HCT116 (cell line): Measurements from ENCODE around the gene RIMOC1. TPM values are rescaled to one million over a fixed set of nuclear protein-coding genes. Genes with fewer than 3 reads are reported as not detected.
A peak's percentile ranks its signal among the peaks of the same experiment; 100 is the strongest.

ENCODE experiments used
- ATAC-seq: fragments of 200-7000 bp; cut with Tn5 transposase; 2 replicates; pipeline ENCODE4 v1.9.1; 2020; ENCODE audit warnings: mild to moderate bottlenecking, moderate library complexity
- BruUV-seq: library from RNA; stranded (reverse); fragments of 400-500 nt; replicated peaks from 2 replicates; lab custom pipeline; 2021; lab: Mats Ljungman, UMichigan
- CTCF ChIA-PET: fragments of 300-600 bp; sonication (Branson Sonifier 250); formaldehyde crosslinking; loops from one replicate; lab custom pipeline; 2021; ENCODE audit warnings: antibody characterized with exemption; lab: Charles Lee
- POLR2A ChIA-PET: fragments of 300-600, 350-600 bp; sonication (Branson Sonifier 250); formaldehyde crosslinking; loops from one replicate; lab custom pipeline; 2021; ENCODE audit warnings: antibody characterized with exemption; lab: Charles Lee
- RAD21 ChIA-PET, 2 experiments: fragments of 300-600 bp; sonication (Branson Sonifier 250); formaldehyde crosslinking; loops; one replicate each; lab custom pipeline; 2023; ENCODE audit warnings: low total read pairs in 2 of 2; ENCODE audit not compliant: uncharacterized antibody in 2 of 2, unreplicated experiment in 2 of 2, low non-redundant PET in 1 of 2; lab: Charles Lee
- DNase-seq: peaks from one replicate; pipeline ENCODE4 v3.0.0-alpha.2; 2010; ENCODE audit warnings: low read depth, low spot score
- H2AFZ ChIP-seq: fragments of 200-600 bp; shearing (Covaris generic), sonication (generic); 2 replicates; pipeline ENCODE4 v1.6.1; 2017; ENCODE audit warnings: low read depth, mixed run types, mixed read lengths, antibody characterized with exemption, low read length; ENCODE audit not compliant: poor library complexity, severe bottlenecking
- H3K27ac ChIP-seq: 2 replicates; pipeline ENCODE4 v1.5.1; 2012; ENCODE audit warnings: low read depth, low read length
- H3K27me3 ChIP-seq: fragments of 200-600 bp; sonication (generic); 2 replicates; pipeline ENCODE4 v1.6.1; 2016; ENCODE audit warnings: mixed run types, low read length, mixed read lengths; ENCODE audit not compliant: insufficient read depth
- H3K36me3 ChIP-seq, 2 experiments: fragments of 200-500 bp in 1 of 2; fragments of 200-600 bp in 1 of 2; sonication (Bioruptor generic) in 1 of 2; sonication (generic) in 1 of 2; 2 replicates each; pipeline versions ENCODE4 v1.5.1 to v1.6.1; 2014 to 2016; ENCODE audit warnings: low read length in 2 of 2, inconsistent platforms in 1 of 2, mixed read lengths in 1 of 2, mixed run types in 1 of 2; ENCODE audit not compliant: insufficient read depth in 2 of 2, control insufficient read depth in 1 of 2
- H3K4me1 ChIP-seq, 2 experiments: fragments of 200-600 bp in 1 of 2; sonication (generic) in 1 of 2; 2 replicates each; pipeline versions ENCODE4 v1.5.1 to v1.6.1; 2012 to 2017; ENCODE audit warnings: low read length in 2 of 2, inconsistent platforms in 1 of 2, mild to moderate bottlenecking in 1 of 2, mixed read lengths in 1 of 2, mixed run types in 1 of 2, moderate library complexity in 1 of 2; ENCODE audit not compliant: insufficient read depth in 2 of 2, control insufficient read depth in 1 of 2
- H3K4me2 ChIP-seq: fragments of 200-600 bp; sonication (generic); 2 replicates; pipeline ENCODE4 v1.6.1; 2017; ENCODE audit warnings: mixed run types, low read length, mixed read lengths
- H3K4me3 ChIP-seq, 2 experiments: fragments of 200-600 bp in 1 of 2; sonication (generic) in 1 of 2; replicated peaks in 1 of 2; 2 replicates each; pipeline ENCODE4 v1.5.1; 2011 to 2016; ENCODE audit warnings: low read length in 2 of 2, control low read depth in 1 of 2, low read depth in 1 of 2, mild to moderate bottlenecking in 1 of 2, mixed read lengths in 1 of 2, mixed run types in 1 of 2
- H3K79me2 ChIP-seq: fragments of 200-600 bp; sonication (generic); 2 replicates; pipeline ENCODE4 v1.6.1; 2017; ENCODE audit warnings: mild to moderate bottlenecking, mixed run types, low read length, moderate library complexity, mixed read lengths; ENCODE audit not compliant: insufficient read depth
- H3K9ac ChIP-seq: fragments of 200-600 bp; sonication (generic); 2 replicates; pipeline ENCODE4 v1.6.1; 2016; ENCODE audit warnings: low read length, mixed read lengths
- H3K9me2 ChIP-seq: fragments of 200-600 bp; sonication (generic), shearing (Covaris generic); 2 replicates; pipeline ENCODE4 v1.6.1; 2017; ENCODE audit warnings: mixed run types, mild to moderate bottlenecking, moderate library complexity; ENCODE audit not compliant: insufficient read depth
- H3K9me3 ChIP-seq, 2 experiments: fragments of 200-500 bp in 1 of 2; fragments of 200-600 bp in 1 of 2; sonication (Bioruptor generic) in 1 of 2; sonication (generic) in 1 of 2; 2 replicates each; pipeline ENCODE4 v1.6.1; 2014 to 2017; ENCODE audit warnings: low read length in 2 of 2, mixed read lengths in 2 of 2, inconsistent platforms in 1 of 2, low read depth in 1 of 2, mild to moderate bottlenecking in 1 of 2, mixed run types in 1 of 2, moderate library complexity in 1 of 2; ENCODE audit not compliant: control insufficient read depth in 1 of 2, insufficient read depth in 1 of 2
- H4K20me1 ChIP-seq: fragments of 200-600 bp; sonication (generic), shearing (Covaris generic); 2 replicates; pipeline ENCODE4 v1.6.1; 2017; ENCODE audit warnings: mixed run types, mild to moderate bottlenecking, moderate library complexity; ENCODE audit not compliant: insufficient read depth
- CBX3 ChIP-seq: IDR thresholded peaks from 2 replicates; pipeline ENCODE4 v1.6.1; 2012; ENCODE audit warnings: low read depth
- EZH2 ChIP-seq: fragments of 200-600 bp; sonication (generic); IDR thresholded peaks from 2 replicates; pipeline ENCODE4 v1.6.1; 2017; ENCODE audit warnings: antibody characterized with exemption, mixed run types
- FOSL1 ChIP-seq: IDR thresholded peaks from 2 replicates; pipeline ENCODE4 v1.6.1; 2012; ENCODE audit warnings: low read depth
- POLR2A ChIP-seq: IDR thresholded peaks from 2 replicates; pipeline ENCODE4 v1.7.0; 2011; ENCODE audit warnings: borderline replicate concordance; ENCODE audit not compliant: insufficient read depth, insufficient read length; ENCODE audit errors: extremely low read depth
- POLR2AphosphoS5 ChIP-seq: IDR thresholded peaks from 2 replicates; pipeline ENCODE4 v1.6.1; 2011; ENCODE audit warnings: mild to moderate bottlenecking, low read depth, low read length, moderate library complexity
- RAD21 ChIP-seq: IDR thresholded peaks from 2 replicates; pipeline ENCODE4 v1.6.1; 2012; ENCODE audit warnings: low read depth, mild to moderate bottlenecking
- SP1 ChIP-seq: IDR thresholded peaks from 2 replicates; pipeline ENCODE4 v1.6.1; 2012; ENCODE audit warnings: low read depth
- SRF ChIP-seq: IDR thresholded peaks from 2 replicates; pipeline ENCODE4 v1.6.1; 2012; ENCODE audit warnings: low read depth
- TCF7L2 ChIP-seq: IDR thresholded peaks from 2 replicates; pipeline ENCODE4 v1.7.0; 2011; ENCODE audit warnings: borderline replicate concordance, inconsistent platforms; ENCODE audit not compliant: insufficient read depth, insufficient read length; ENCODE audit errors: extremely low read depth
- ZFX ChIP-seq: fragments of 450-650 bp; IDR thresholded peaks from 2 replicates; pipeline ENCODE4 v1.6.1; 2017
- ZNF274 ChIP-seq: fragments of 200-500 bp; sonication (Bioruptor generic); IDR thresholded peaks from 2 replicates; pipeline ENCODE4 v1.6.1; 2014; ENCODE audit warnings: mild to moderate bottlenecking, low read depth, low read length, inconsistent platforms
- intact Hi-C: fragments of 100-400 bp; cut with micrococcal nuclease; formaldehyde crosslinking; loops from 2 replicates; pipeline ENCODE4 v1.10.0; 2022
- total RNA-seq: library from RNA; stranded (reverse); gene quantifications from one replicate; pipeline ENCODE4 v1.2.1, GENCODE V29; 2021; ENCODE audit not compliant: unreplicated experiment
- TF ChIP-seq, protein P1 (sequence below): IDR thresholded peaks from 2 replicates; pipeline ENCODE4 v1.6.1; 2012
- TF ChIP-seq, protein P2 (sequence below): IDR thresholded peaks from 2 replicates; pipeline ENCODE4 v1.6.1; 2011; ENCODE audit warnings: mild to moderate bottlenecking, low read length, moderate library complexity; ENCODE audit not compliant: insufficient replicate concordance; ENCODE audit errors: extremely low read depth

The RIMOC1 gene
- total RNA-seq, 1 experiment from 2014 or later = 28.2 TPM

DNA sequence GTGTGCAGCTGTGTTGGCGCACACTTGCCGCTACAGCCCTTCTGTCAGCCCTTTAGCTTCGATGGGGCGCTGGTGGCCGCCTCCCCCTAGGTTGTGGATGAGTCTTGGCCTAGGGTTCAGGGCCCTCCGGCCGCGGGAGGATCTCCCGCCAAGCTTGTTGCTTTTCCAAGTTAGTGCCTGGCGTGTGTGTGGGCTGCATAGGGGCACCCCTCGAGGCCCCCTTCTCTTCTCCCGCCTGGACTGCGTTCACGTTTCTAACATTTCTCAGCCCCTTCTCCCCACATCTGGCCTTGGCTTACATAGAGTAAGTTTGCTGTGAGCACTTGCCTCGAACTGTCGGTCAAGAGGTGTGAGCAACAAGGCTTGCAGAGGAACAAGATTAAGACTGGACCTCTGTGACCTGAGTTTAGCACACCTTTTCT lies 33.5 kb upstream of the RIMOC1 start:
- H3K36me3 ChIP-seq = no peaks in the 10 kb centered on the region
- H3K4me2 ChIP-seq = peak overlapping the region; percentile 92
- CTCF ChIA-PET = interaction anchor here (1.1 kb wide), 1 partner anchor 187 kb away, joined by 3 read pairs; no protein-coding TSS in a partner anchor
- peaks cover 10 to 16% of the 10 kb centered on the region in 2 experiments; a peak in 3 of 4 replicates for H3K4me1 ChIP-seq
- BruUV-seq = TSS peak; percentile 27
- RAD21 ChIA-PET = no interaction called here
- DNase-seq = no peak
- POLR2A ChIA-PET = no interaction called here
- no peak for ATAC-seq
- intact Hi-C loops = no loop called here
- H4K20me1 ChIP-seq = no peaks in the 10 kb centered on the region
- TF ChIP-seq ZNF274 (no peak), RAD21 (no peak), ZFX (no peak; the same call in 1 of the 2 replicates), FOSL1 (no peak), CBX3 (no peak), TCF7L2 (no peak), SRF (no peak), EZH2 (no peak), SP1 (no peak), POLR2A (no peak), POLR2AphosphoS5 (no peak)
- TF ChIP-seq, protein P1, sequence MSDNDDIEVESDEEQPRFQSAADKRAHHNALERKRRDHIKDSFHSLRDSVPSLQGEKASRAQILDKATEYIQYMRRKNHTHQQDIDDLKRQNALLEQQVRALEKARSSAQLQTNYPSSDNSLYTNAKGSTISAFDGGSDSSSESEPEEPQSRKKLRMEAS = no peak
- TF ChIP-seq, protein P2, sequence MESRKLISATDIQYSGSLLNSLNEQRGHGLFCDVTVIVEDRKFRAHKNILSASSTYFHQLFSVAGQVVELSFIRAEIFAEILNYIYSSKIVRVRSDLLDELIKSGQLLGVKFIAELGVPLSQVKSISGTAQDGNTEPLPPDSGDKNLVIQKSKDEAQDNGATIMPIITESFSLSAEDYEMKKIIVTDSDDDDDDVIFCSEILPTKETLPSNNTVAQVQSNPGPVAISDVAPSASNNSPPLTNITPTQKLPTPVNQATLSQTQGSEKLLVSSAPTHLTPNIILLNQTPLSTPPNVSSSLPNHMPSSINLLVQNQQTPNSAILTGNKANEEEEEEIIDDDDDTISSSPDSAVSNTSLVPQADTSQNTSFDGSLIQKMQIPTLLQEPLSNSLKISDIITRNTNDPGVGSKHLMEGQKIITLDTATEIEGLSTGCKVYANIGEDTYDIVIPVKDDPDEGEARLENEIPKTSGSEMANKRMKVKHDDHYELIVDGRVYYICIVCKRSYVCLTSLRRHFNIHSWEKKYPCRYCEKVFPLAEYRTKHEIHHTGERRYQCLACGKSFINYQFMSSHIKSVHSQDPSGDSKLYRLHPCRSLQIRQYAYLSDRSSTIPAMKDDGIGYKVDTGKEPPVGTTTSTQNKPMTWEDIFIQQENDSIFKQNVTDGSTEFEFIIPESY = no peak
- peak overlapping the region; percentile 78 for H3K27ac ChIP-seq
- H3K9me3 ChIP-seq = no peaks in the 10 kb centered on the region
- H3K9ac ChIP-seq = peak overlapping the region; percentile 93
- no peaks in the 10 kb centered on the region for H3K27me3 ChIP-seq
- no peaks in the 10 kb centered on the region for H3K9me2 ChIP-seq
- H3K4me3 ChIP-seq = peak overlapping the region; percentile 88 to 89
- H3K79me2 ChIP-seq = peaks cover 38% of the 10 kb centered on the region
- H2AFZ ChIP-seq = peak overlapping the region; percentile 91
